IMR-90 (cell line): ENCODE data around the gene OR1E2. TPM values are rescaled to one million over a fixed set of nuclear protein-coding genes. Genes with fewer than 3 reads are reported as not detected.

Source experiments
- ATAC-seq: fragments of 200-7000 bp; cut with Tn5 transposase; 2 replicates; pipeline ENCODE4 v1.9.1; 2020; ENCODE audit warnings: low read depth, mild to moderate bottlenecking, moderate library complexity
- BruUV-seq: library from RNA; stranded (reverse); fragments of 400-500 nt; replicated peaks from 2 replicates; lab custom pipeline; 2021; lab: Mats Ljungman, UMichigan
- CTCF ChIA-PET: fragments of 300-600 bp; formaldehyde crosslinking; extraction: SDS; loops from one replicate; lab custom pipeline; 2021; ENCODE audit warnings: antibody characterized with exemption; lab: Yijun Ruan, JAX
- POLR2A ChIA-PET: fragments of 300-600 bp; sonication (Branson Sonifier 250); formaldehyde crosslinking; loops from one replicate; lab custom pipeline; 2022; ENCODE audit warnings: antibody characterized with exemption; ENCODE audit not compliant: unreplicated experiment; lab: Charles Lee
- DNase-seq: peaks from one replicate; pipeline ENCODE4 v3.0.0; 2013
- H2AFZ ChIP-seq: replicated peaks from 2 replicates; pipeline ENCODE3; 2013; ENCODE audit warnings: low read length, mild to moderate bottlenecking; ENCODE audit not compliant: poor library complexity
- H2AK5ac ChIP-seq: 2 replicates; pipeline ENCODE4 v1.6.1; 2013; ENCODE audit warnings: low read depth, low read length, inconsistent platforms
- H2AK9ac ChIP-seq: replicated peaks from 2 replicates; pipeline ENCODE3; 2013; ENCODE audit warnings: mild to moderate bottlenecking, low read depth, low read length, moderate library complexity; ENCODE audit not compliant: poor library complexity
- H2BK120ac ChIP-seq: 2 replicates; pipeline ENCODE4 v1.6.1; 2013; ENCODE audit warnings: low read depth, low read length, inconsistent platforms
- H2BK15ac ChIP-seq: 3 replicates; pipeline ENCODE4 v1.6.1; 2013; ENCODE audit warnings: low read depth, low read length, inconsistent platforms
- H2BK20ac ChIP-seq: 2 replicates; pipeline ENCODE4 v1.6.1; 2013; ENCODE audit warnings: low read depth, mild to moderate bottlenecking, inconsistent platforms, low read length, moderate library complexity
- H2BK5ac ChIP-seq: 2 replicates; pipeline ENCODE4 v1.6.1; 2013; ENCODE audit warnings: mild to moderate bottlenecking, low read depth, low read length, inconsistent platforms; ENCODE audit not compliant: poor library complexity, severe bottlenecking
- H3K14ac ChIP-seq: replicated peaks from 2 replicates; pipeline ENCODE4 v1.6.1; 2013; ENCODE audit warnings: low read depth, low read length, inconsistent platforms
- H3K18ac ChIP-seq: 2 replicates; pipeline ENCODE4 v1.6.1; 2013; ENCODE audit warnings: low read depth, low read length, control low read depth
- H3K23ac ChIP-seq: 2 replicates; pipeline ENCODE4 v1.6.1; 2013; ENCODE audit warnings: low read depth, low read length, inconsistent platforms
- H3K27ac ChIP-seq: 2 replicates; pipeline ENCODE4 v1.5.1; 2013; ENCODE audit warnings: mild to moderate bottlenecking, control low read depth, low read length; ENCODE audit not compliant: insufficient read depth
- H3K27me3 ChIP-seq: 2 replicates; pipeline ENCODE4 v1.6.1; 2013; ENCODE audit warnings: low read length; ENCODE audit not compliant: control insufficient read depth, insufficient read depth
- H3K36me3 ChIP-seq: 2 replicates; pipeline ENCODE4 v1.6.1; 2013; ENCODE audit warnings: low read length, mixed read lengths; ENCODE audit not compliant: control insufficient read depth, insufficient read depth
- H3K4ac ChIP-seq: 2 replicates; pipeline ENCODE4 v1.6.1; 2013; ENCODE audit warnings: low read depth, low read length, inconsistent platforms
- H3K4me1 ChIP-seq: 2 replicates; pipeline ENCODE4 v1.6.1; 2013; ENCODE audit warnings: low read length, mixed read lengths; ENCODE audit not compliant: control insufficient read depth, insufficient read depth
- H3K4me2 ChIP-seq: 2 replicates; pipeline ENCODE4 v1.6.1; 2013; ENCODE audit warnings: low read depth, mild to moderate bottlenecking, control low read depth, low read length, moderate library complexity
- H3K4me3 ChIP-seq: 2 replicates; pipeline ENCODE4 v1.5.1; 2013; ENCODE audit warnings: low read depth, mild to moderate bottlenecking, control low read depth, low read length, moderate library complexity; ENCODE audit not compliant: insufficient read depth
- H3K56ac ChIP-seq: 2 replicates; pipeline ENCODE4 v1.6.1; 2013; ENCODE audit warnings: low read length, inconsistent platforms; ENCODE audit not compliant: insufficient read depth; ENCODE audit errors: extremely low read depth
- H3K79me1 ChIP-seq, 2 experiments: 2 replicates each; pipeline ENCODE4 v1.6.1; 2013; ENCODE audit warnings: low read length in 2 of 2, inconsistent platforms in 1 of 2, low read depth in 1 of 2
- H3K9ac ChIP-seq: 2 replicates; pipeline ENCODE4 v1.6.1; 2013; ENCODE audit warnings: low read depth, low read length, control low read depth
- H3K9me1 ChIP-seq: 2 replicates; pipeline ENCODE4 v1.6.1; 2013; ENCODE audit warnings: low read length, inconsistent platforms; ENCODE audit not compliant: insufficient read depth
- H3K9me3 ChIP-seq: 2 replicates; pipeline ENCODE4 v1.6.1; 2013; ENCODE audit warnings: low read length; ENCODE audit not compliant: control insufficient read depth, insufficient read depth
- H4K20me1 ChIP-seq: 2 replicates; pipeline ENCODE4 v1.6.1; 2013; ENCODE audit warnings: low read length, inconsistent platforms; ENCODE audit not compliant: insufficient read depth
- H4K5ac ChIP-seq: 2 replicates; pipeline ENCODE4 v1.6.1; 2013; ENCODE audit warnings: mild to moderate bottlenecking, low read depth, low read length, control low read depth
- H4K8ac ChIP-seq, 2 experiments: 2 replicates each; pipeline ENCODE4 v1.6.1; 2013; ENCODE audit warnings: low read depth in 2 of 2, low read length in 2 of 2, control low read depth in 1 of 2, inconsistent platforms in 1 of 2
- H4K91ac ChIP-seq: 2 replicates; pipeline ENCODE4 v1.6.1; 2013; ENCODE audit warnings: low read depth, low read length, inconsistent platforms; ENCODE audit not compliant: insufficient read depth
- CHD1 ChIP-seq: IDR thresholded peaks from 2 replicates; pipeline ENCODE4 v1.6.1; 2012; ENCODE audit warnings: low read depth, low read length, improper control_type of control experiment
- WGBS, 2 experiments: methylation state at CpG; one replicate each; pipeline versions ENCODE4 v1.1.5 to v1.1.7; 2013; ENCODE audit warnings: missing lambda C conversion rate in 2 of 2; ENCODE audit not compliant: insufficient read length in 1 of 2; ENCODE audit errors: extremely low coverage in 2 of 2; 5-methylcytosine and 5-hydroxymethylcytosine counted together
- dilution Hi-C: fragments of 300-500 bp; cut with HindIII; formaldehyde crosslinking; loops from one replicate; pipeline ENCODE4 v1.14.3; 2018; ENCODE audit warnings: low sequenced_read_pairs; ENCODE audit not compliant: unreplicated experiment
- in situ Hi-C: fragments of 300-500 bp; cut with MboI; formaldehyde crosslinking; loops from 3 replicates; pipeline ENCODE4 v1.14.3; 2019; ENCODE audit warnings: low sequenced_read_pairs, inconsistent platforms, mixed read lengths
- intact Hi-C: fragments of 100-400 bp; cut with micrococcal nuclease; formaldehyde crosslinking; loops from 2 replicates; pipeline ENCODE4 v1.10.0; 2022
- polyA plus RNA-seq, 3 experiments: library from polyadenylated mRNA; depleted of rRNA; stranded (reverse); fragments of >200 nt; gene quantifications; 2 replicates each; pipeline ENCODE4 v1.2.3, GENCODE V29; 2012; ENCODE audit warnings: low replicate concordance in 1 of 3
- total RNA-seq: library from RNA; depleted of rRNA; stranded (reverse); fragments of >200 nt; gene quantifications from 2 replicates; pipeline ENCODE4 v1.2.3, GENCODE V29; 2012

OR1E2 gene
- total and polyA plus RNA-seq, 2 of the 4 experiments (the other 2 are of a cell fraction): not detected

DNA sequence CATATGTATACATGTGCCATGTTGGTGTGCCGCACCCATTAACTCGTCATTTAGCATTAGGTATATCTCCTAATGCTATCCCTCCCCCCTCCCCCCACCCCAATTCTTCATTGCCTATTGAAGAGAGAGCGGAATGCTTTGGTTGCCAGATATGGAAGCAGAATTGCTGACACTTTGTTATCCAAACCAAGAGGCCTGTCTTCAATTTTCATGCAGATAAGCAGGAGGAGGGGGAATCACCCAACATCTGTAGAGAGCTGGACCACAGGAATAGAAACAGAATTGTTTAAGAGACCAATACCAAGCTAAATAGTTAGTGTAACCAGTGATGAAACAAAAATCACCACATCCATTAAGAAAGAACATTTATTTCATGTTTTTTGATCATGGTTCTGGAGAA is 49.2 kb upstream of the OR1E2 start:
- Histone ChIP-seq H2AK9ac (no peak overlapping the region), H3K14ac (no peak overlapping the region), H3K18ac (no peak overlapping the region), H3K4ac (no peak overlapping the region), H3K4me1 (no peaks in the 10 kb centered on the region), H3K27me3 (peaks cover 2% of the 10 kb centered on the region; the same call in 1 of the 2 replicates), H4K5ac (no peak overlapping the region), H3K36me3 (no peaks in the 10 kb centered on the region), H3K9me3 (no peaks in the 10 kb centered on the region), H3K9ac (no peak overlapping the region), H4K8ac (no peak overlapping the region), H3K4me2 (no peak overlapping the region), H2BK15ac (no peak overlapping the region), H3K9me1 (no peaks in the 10 kb centered on the region), H3K27ac (no peak overlapping the region), H2BK5ac (no peak overlapping the region), H4K20me1 (no peaks in the 10 kb centered on the region), H3K79me1 (no peaks in the 10 kb centered on the region), H4K91ac (no peak overlapping the region), H3K56ac (no peak overlapping the region), H3K4me3 (no peak overlapping the region), H2AK5ac (no peak overlapping the region), H2BK120ac (no peak overlapping the region), H2BK20ac (no peak overlapping the region), H3K23ac (no peak overlapping the region), H2AFZ (no peak overlapping the region)
- DNase-seq (no peak), ATAC-seq (no peak)
- POLR2A ChIA-PET: no interaction called here
- in situ Hi-C loops (no loop called here), dilution Hi-C loops (no loop called here), intact Hi-C loops (no loop called here)
- no CpG with 5 or more reads among the region's 3 CpGs for WGBS, 2 experiments
- no TSS peak for BruUV-seq
- CTCF ChIA-PET: no interaction called here
- TF ChIP-seq CHD1: no peak
